HFF-Myc (cell line): ENCODE data around the gene USO1.

Source experiments
- DNase-seq: peaks from one replicate; pipeline ENCODE4 v3.0.0-alpha.2; 2011; ENCODE audit warnings: low read depth; ENCODE audit errors: extremely low read depth
- H3K4me3 ChIP-seq: replicated peaks from 2 replicates; pipeline ENCODE4 v1.5.1; 2011; ENCODE audit warnings: low read depth, mild to moderate bottlenecking, control low read depth, low read length
- TF ChIP-seq, protein P1 (sequence below): IDR thresholded peaks from 2 replicates; pipeline ENCODE4 v1.5.1; 2012; ENCODE audit warnings: mild to moderate bottlenecking, low read depth, low read length, control low read depth; ENCODE audit errors: missing control alignments

Gene USO1

DNA sequence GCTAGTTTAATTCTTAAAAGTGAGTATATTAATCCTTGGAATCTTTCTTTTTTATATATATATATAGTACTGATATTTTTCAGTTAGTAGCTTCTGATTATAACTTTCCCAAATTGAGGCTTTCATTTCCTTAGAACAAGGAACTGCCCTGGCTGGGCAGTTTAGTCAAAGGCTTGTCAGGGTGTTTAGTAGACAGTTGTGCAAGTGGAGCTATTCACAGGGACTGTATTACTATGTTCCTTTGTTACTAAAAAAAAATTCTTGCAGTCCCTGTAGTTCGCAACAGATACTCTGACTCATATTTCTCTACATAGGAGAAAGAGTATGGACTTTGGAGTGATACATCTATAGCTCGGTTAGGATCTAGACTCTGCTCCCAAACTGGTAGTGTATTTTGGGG, 20.8 kb downstream of the USO1 start:
- no peak for DNase-seq
- TF ChIP-seq, protein P1, sequence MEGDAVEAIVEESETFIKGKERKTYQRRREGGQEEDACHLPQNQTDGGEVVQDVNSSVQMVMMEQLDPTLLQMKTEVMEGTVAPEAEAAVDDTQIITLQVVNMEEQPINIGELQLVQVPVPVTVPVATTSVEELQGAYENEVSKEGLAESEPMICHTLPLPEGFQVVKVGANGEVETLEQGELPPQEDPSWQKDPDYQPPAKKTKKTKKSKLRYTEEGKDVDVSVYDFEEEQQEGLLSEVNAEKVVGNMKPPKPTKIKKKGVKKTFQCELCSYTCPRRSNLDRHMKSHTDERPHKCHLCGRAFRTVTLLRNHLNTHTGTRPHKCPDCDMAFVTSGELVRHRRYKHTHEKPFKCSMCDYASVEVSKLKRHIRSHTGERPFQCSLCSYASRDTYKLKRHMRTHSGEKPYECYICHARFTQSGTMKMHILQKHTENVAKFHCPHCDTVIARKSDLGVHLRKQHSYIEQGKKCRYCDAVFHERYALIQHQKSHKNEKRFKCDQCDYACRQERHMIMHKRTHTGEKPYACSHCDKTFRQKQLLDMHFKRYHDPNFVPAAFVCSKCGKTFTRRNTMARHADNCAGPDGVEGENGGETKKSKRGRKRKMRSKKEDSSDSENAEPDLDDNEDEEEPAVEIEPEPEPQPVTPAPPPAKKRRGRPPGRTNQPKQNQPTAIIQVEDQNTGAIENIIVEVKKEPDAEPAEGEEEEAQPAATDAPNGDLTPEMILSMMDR: no peak
- no peak overlapping the region for H3K4me3 ChIP-seq

DNA sequence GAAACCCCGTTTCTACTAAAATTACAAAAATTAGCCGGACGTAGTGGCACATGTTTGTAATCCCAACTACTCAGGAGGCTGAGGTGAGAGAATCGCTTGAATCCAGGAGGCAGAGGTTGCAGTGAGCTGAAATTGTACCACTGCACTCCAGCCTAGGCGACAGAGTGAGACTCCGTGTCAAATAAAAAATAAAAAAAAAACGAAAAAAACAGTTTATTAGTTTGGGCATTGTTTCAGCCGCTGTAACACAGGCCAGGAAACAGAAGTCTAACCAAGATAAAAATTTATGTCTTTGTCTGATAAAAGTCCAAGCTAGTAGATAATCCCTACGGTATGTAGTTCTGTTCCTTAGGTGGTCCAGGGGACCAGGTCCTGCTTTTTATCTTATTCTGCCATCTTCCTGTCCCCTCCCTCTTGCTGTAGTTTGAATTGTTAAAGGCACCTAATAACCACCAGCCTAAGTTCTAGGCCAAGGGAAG, 21.4 kb downstream of the USO1 start:
- no peak overlapping the region for H3K4me3 ChIP-seq
- DNase-seq: no peak
- TF ChIP-seq, protein P1: no peak

DNA sequence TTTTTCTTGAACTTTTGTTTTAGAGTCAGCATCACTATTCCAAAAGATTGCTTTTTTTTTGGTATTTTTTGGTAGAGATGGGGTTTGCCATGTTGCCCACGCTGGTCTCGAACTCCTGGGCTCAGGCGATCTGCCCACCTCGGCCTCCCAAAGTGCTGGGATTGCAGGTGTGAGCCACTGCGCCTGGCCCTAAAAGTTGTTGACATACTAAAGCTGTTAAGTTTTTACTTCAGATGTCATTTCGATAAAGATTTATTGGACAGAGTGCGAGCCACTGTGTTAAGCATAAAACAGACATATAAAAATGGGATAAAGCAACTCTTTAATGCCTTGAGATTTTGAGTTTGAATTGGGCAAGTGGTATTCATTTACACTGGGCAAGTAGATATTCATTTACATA, 28.3 kb downstream of the USO1 start:
- TF ChIP-seq, protein P1: no peak
- DNase-seq: no peak
- H3K4me3 ChIP-seq: no peak overlapping the region

DNA sequence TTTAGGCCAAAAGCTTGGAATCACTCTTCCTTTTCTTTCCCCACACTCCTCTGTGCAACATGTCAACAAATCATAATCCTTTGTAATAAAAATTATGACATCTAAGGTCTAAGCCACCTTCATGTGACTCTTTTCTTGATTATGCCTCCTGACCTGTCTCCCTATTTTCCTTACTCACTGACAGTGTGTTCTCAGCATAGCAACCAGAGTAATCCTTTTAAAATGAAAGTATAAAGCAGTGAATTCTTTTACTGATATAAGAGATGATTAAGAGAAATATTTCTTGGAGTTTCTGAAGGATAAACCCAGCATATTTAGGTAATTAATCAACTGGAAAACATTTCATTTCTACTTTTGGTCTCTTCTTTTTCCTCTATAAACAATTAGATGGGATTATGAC, 44.7 kb downstream of the USO1 start:
- TF ChIP-seq, protein P1: no peak
- DNase-seq: no peak
- no peak overlapping the region for H3K4me3 ChIP-seq

DNA sequence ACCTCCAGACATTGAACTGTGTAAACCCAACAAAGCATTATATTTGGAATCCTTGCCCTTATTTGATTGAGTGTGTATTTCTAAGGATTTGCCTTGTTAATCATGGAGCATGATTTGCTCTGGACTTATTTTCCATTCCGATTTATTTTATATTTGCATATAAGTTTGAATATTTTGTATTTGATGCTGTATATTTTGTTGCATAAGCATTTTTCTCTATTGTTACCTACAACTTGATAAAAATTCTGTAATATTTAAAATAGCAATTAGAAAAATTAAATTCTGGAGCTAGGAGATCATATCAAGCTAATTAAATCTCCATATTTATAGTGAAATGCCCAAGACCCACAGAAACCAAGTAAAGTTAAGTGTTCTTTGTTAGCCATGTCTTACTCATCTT, 47.2 kb downstream of the USO1 start:
- TF ChIP-seq, protein P1: no peak
- no peak for DNase-seq
- no peak overlapping the region for H3K4me3 ChIP-seq

DNA sequence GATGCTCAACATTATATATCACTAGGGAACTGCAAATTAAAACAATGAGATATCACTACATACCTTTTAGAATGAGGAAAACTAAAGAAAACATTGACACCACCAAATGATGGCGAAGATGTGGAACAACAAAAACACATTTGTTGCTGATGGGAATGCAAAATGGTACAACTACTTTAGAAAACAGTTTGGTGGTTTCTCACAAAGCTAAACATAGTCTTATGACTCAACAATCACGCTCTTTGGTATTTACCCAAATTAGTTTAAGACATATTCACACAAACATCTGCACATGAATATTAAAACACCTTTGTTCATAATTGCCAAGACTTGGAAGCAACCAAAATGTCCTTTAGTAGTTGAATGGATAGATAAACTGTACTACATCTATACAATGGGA, 53.2 kb downstream of the USO1 start:
- H3K4me3 ChIP-seq: no peak overlapping the region
- TF ChIP-seq, protein P1: no peak
- DNase-seq: no peak

DNA sequence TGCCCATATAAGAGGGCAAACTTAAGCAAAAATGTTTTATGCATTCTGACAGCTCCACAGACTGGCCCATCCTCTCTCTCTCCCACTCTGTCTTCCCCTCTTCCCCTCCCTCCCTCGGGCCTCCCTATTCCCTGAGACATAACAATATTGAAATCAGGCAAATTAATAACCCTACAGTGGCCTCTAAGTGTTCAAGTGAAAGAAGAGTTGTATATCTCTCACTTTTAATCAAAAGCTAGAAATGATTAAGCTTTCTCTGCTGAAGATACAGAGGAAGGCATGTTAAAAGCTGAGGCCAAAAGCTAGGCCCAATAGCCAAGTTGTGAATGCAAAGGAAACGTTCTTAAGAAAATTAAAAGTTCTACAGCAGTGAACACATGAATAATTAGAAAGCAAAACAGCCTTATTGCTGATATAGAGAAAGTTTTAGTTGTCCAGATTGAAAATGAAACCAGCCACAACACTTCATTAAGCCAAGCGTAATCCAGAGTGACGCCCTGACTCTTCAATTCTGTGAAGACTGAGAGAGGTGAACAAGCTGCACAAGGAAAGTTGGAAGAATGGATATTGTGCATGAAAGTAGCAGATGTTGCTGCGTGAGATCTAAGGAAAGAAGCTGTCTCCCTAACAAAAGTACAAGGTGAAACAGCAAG, 54.9 kb downstream of the USO1 start:
- H3K4me3 ChIP-seq: no peak overlapping the region
- DNase-seq: no peak
- TF ChIP-seq, protein P1: no peak
